ENCODE results near the gene MTSS2.
A peak's percentile ranks its signal among the peaks of the same experiment; 100 is the strongest.

MTSS2 gene

GRCh38 chr16:70646260-70647241 lies 39.3 kb downstream of the MTSS2 start, which contains the start of gene IL34:
IL34 (plus strand) TSS chr16:70646559; CDS start chr16:70646948, 389 bp downstream.
- no peak for TF ChIP-seq ZNF8 (CRISPR knock-in tag; IDR thresholded peaks at IDR 0.05)
- no peak for TF ChIP-seq CREB5 (CRISPR knock-in tag; IDR thresholded peaks at IDR 0.05; ENCODE audit: low read depth)
- no peak for TF ChIP-seq ARNTL (CRISPR knock-in tag; IDR thresholded peaks at IDR 0.05; ENCODE audit: borderline replicate concordance, low read depth)
- no peak for TF ChIP-seq ZFP30 (CRISPR knock-in tag; IDR thresholded peaks at IDR 0.05)
- TF ChIP-seq POU6F1 (CRISPR knock-in tag; IDR thresholded peaks at IDR 0.05; ENCODE audit: borderline replicate concordance, low read depth): no peak
- TF ChIP-seq CSRNP3 (CRISPR knock-in tag; IDR thresholded peaks at IDR 0.05): no peak
- TF ChIP-seq OSR1 (CRISPR knock-in tag; IDR thresholded peaks at IDR 0.05): no peak
- TF ChIP-seq ZFP3 (CRISPR knock-in tag; IDR thresholded peaks at IDR 0.05): no peak
- no peak for TF ChIP-seq ISL1 (CRISPR knock-in tag; IDR thresholded peaks at IDR 0.05)
- TF ChIP-seq ZNF565 (CRISPR knock-in tag; conservative IDR thresholded peaks at IDR 0.05; ENCODE audit: low read depth): no peak
- no peak for TF ChIP-seq ESRRG (CRISPR knock-in tag; IDR thresholded peaks at IDR 0.05)
- no peak for TF ChIP-seq TSHZ2 (CRISPR knock-in tag; IDR thresholded peaks at IDR 0.05)
- TF ChIP-seq RARB (CRISPR knock-in tag; IDR thresholded peaks at IDR 0.05): no peak
- TF ChIP-seq TCF4 (CRISPR knock-in tag; IDR thresholded peaks at IDR 0.05; ENCODE audit: borderline replicate concordance): no peak
- TF ChIP-seq CSDC2 (CRISPR knock-in tag; IDR thresholded peaks at IDR 0.05): no peak
- no peak for TF ChIP-seq PPARA (CRISPR knock-in tag; IDR thresholded peaks at IDR 0.05; ENCODE audit: borderline replicate concordance)
- no peak for TF ChIP-seq GLIS3 (CRISPR knock-in tag; IDR thresholded peaks at IDR 0.05)
- TF ChIP-seq ZNF70 (CRISPR knock-in tag; IDR thresholded peaks at IDR 0.05): no peak
- no peak for TF ChIP-seq PATZ1 (CRISPR knock-in tag; IDR thresholded peaks at IDR 0.05; ENCODE audit: borderline replicate concordance)
- TF ChIP-seq TOX (CRISPR knock-in tag; IDR thresholded peaks at IDR 0.05; ENCODE audit: borderline replicate concordance): no peak
- ATAC-seq: peak; percentile 29; the same call in 2 of the 3 replicates

- no peak for ATAC-seq
- TF ChIP-seq BACH2 (CRISPR knock-in tag; IDR thresholded peaks at IDR 0.05; ENCODE audit: borderline replicate concordance): no peak
- TF ChIP-seq PATZ1 (CRISPR knock-in tag; IDR thresholded peaks at IDR 0.05; ENCODE audit: borderline replicate concordance): no peak
- TF ChIP-seq ISL1 (CRISPR knock-in tag; IDR thresholded peaks at IDR 0.05): no peak
- no peak for TF ChIP-seq PPARA (CRISPR knock-in tag; IDR thresholded peaks at IDR 0.05; ENCODE audit: borderline replicate concordance)
- TF ChIP-seq ZNF8 (CRISPR knock-in tag; IDR thresholded peaks at IDR 0.05): no peak
- TF ChIP-seq TSHZ2 (CRISPR knock-in tag; IDR thresholded peaks at IDR 0.05): no peak
These were observed 40.9 kb downstream of the MTSS2 start for GRCh38 chr16:70644763-70645597.

Data from SK-N-SH treated with all-trans-retinoic acid at 6 μM for 48 hours (cell line).